Activated CD4-positive, CD25-positive, alpha-beta regulatory T cell treated with anti-CD3 and anti-CD28 coated beads, Interleukin-2, amount 50 U/mL, for 16 hours (primary cell): ENCODE measurements around the gene OTUD4.
A peak's percentile ranks its signal among the peaks of the same experiment; 100 is the strongest.

Experiments used
- DNase-seq: peaks from one replicate; pipeline ENCODE4 v3.0.0-alpha.2; 2020; ENCODE audit warnings: low read depth, low spot score

OTUD4 gene

GRCh38 chr4:145108128-145108527 is 72.3 kb downstream of the OTUD4 start:
- no peak for DNase-seq

GRCh38 chr4:145107126-145107525 is 73.3 kb downstream of the OTUD4 start:
- DNase-seq = no peak

DNA sequence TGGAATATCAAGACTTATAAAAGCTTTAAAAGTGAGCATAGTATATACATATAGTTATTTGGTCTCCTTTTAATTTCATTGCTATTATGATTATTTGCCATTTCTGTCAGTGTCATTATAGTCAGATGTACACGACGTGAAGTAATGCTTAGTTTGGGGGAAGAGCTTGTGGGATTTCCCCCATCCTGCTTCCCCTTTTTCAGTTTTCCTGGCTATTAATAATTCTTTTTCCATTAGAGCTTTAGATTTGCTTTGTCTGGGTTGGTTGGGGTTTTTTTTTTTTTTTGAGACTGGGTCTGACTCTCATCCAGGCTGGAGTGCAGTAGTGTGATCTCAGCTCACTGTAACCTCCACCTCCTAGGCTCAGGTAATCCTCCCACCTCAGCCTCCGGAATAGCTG is 76.9 kb downstream of the OTUD4 start:
- DNase-seq = no peak

DNA sequence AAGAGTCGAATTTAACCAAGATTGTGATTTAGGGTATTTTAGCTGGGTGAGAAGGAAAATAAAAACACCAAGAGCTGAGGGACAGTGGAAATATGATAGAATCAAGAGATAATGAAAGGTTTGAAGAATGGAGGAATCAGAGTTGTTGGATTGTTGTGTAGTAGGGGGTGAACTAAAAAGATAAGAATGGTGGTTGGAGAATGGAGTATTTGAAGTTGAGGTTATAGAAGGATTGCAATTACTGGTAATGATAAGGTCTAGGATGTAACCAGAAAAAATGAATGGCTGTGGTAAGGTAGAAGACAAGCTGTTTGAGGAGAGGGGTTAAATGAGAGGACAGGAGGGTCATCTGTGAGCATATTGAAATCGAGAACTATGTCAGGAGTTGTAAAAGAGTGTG is 77.8 kb downstream of the OTUD4 start:
- no peak for DNase-seq

- DNase-seq = no peak
These were observed 79.3 kb downstream of the OTUD4 start for GRCh38 chr4:145101091-145101490.

DNA sequence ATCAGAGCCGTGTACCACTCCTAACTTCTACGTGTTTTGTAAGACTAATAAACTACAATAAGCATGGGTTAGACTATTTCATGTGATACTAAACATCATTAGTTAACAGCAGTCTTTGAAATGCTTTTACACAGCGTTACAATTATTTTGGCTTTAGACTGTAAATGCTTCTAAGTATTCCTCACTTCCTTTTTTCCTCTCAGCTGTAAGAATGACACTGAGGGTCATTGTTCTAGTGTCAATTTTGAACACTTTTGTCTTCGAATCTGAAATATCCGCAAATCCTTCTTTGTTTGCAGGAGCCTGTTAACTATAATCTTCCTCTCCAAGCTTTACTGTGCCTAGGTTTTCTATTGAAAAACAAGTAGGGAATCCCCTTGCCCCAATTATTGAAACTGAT is 80.7 kb downstream of the OTUD4 start:
- DNase-seq = no peak

DNA sequence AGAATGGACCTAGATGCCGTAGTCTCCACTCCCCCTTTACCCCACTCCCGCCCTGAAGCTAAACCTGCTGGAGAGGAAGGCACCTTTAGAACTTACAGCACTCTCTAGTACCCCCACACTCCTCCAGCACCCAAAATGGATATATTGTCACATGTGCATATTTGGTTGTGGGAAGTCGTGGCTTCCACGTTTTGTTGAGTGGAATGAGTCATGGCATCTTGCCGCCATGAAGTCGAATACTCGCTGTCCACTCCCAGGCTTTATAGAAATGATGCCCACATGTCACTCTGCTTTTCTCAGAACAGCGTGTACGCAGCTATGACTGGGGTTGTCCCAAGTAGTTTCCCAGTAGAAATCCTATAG is 81.7 kb downstream of the OTUD4 start:
- peak; percentile 26 for DNase-seq

- DNase-seq = peak; percentile 92
These were observed 82.3 kb downstream of the OTUD4 start, which contains the start of the genes ABCE1 and ANAPC10 for GRCh38 chr4:145097821-145098674. ABCE1 (plus strand) TSS chr4:145098311; CDS start chr4:145104413, 6,102 bp downstream. ANAPC10 (minus strand) TSS chr4:145098196; CDS start chr4:145096099, 2,097 bp downstream.

GRCh38 chr4:145097331-145097820 is 83.0 kb downstream of the OTUD4 start:
- DNase-seq = no peak

GRCh38 chr4:145093638-145094037 is 86.8 kb downstream of the OTUD4 start:
- DNase-seq = no peak

- no peak for DNase-seq
These were observed 90.0 kb downstream of the OTUD4 start for GRCh38 chr4:145090380-145090779.

GRCh38 chr4:145083891-145084605 is 96.3 kb downstream of the OTUD4 start:
- no peak for DNase-seq
